Measurements from ENCODE around the gene TBX1.

- TF ChIP-seq, protein P1, sequence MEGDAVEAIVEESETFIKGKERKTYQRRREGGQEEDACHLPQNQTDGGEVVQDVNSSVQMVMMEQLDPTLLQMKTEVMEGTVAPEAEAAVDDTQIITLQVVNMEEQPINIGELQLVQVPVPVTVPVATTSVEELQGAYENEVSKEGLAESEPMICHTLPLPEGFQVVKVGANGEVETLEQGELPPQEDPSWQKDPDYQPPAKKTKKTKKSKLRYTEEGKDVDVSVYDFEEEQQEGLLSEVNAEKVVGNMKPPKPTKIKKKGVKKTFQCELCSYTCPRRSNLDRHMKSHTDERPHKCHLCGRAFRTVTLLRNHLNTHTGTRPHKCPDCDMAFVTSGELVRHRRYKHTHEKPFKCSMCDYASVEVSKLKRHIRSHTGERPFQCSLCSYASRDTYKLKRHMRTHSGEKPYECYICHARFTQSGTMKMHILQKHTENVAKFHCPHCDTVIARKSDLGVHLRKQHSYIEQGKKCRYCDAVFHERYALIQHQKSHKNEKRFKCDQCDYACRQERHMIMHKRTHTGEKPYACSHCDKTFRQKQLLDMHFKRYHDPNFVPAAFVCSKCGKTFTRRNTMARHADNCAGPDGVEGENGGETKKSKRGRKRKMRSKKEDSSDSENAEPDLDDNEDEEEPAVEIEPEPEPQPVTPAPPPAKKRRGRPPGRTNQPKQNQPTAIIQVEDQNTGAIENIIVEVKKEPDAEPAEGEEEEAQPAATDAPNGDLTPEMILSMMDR (optimal IDR thresholded peaks at IDR 0.05 in 1 of 3, IDR thresholded peaks at IDR 0.05 in 1 of 3, conservative IDR thresholded peaks at IDR 0.05 in 1 of 3; ENCODE audit: extremely low read depth in 1 of 3, insufficient read depth in 2 of 3, low read length in 3 of 3), result no peak
- no peak for TF ChIP-seq EZH2 (IDR thresholded peaks at IDR 0.05; ENCODE audit: low read length)
Measured at GRCh38 chr22:19743651-19744050, 16.9 kb upstream of the TBX1 start.

All from keratinocyte (primary cell).